ENCODE measurements around the gene NRARP.

DNA sequence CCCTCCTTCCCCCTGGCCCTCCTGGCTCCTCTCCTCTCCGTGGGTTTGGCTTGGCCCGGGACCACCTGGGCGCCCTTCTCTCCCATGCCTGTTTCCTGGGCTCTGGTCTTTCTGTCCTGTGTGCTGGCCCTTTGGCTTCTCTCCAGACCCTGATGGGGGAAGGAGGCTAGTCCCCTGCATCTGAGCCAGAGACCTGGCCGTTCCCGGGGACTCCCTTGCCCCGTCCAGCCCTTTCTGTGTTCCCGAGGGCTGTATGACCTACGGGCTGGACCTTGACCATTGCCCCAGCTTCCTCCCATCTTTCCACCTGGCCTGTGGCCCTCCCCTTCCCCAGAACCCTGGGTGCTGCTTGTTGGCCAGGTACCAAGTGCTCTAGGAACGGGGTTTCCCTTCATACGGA is 38.6 kb downstream of the NRARP start:
- TF ChIP-seq ZNF274 (IDR thresholded peaks at IDR 0.05; ENCODE audit: low read depth, low read length) (no peak), SP1 (IDR thresholded peaks at IDR 0.05; ENCODE audit: low read depth) (no peak), CEBPB (IDR thresholded peaks at IDR 0.05; ENCODE audit: low read depth) (no peak)
